ENCODE data around the gene FAM20A.
"Not testable (repeated sequence)": the region's sequence is repeated elsewhere in the genome, so short reads cannot be mapped to it uniquely, and the experiment has no call there.

The FAM20A gene

DNA sequence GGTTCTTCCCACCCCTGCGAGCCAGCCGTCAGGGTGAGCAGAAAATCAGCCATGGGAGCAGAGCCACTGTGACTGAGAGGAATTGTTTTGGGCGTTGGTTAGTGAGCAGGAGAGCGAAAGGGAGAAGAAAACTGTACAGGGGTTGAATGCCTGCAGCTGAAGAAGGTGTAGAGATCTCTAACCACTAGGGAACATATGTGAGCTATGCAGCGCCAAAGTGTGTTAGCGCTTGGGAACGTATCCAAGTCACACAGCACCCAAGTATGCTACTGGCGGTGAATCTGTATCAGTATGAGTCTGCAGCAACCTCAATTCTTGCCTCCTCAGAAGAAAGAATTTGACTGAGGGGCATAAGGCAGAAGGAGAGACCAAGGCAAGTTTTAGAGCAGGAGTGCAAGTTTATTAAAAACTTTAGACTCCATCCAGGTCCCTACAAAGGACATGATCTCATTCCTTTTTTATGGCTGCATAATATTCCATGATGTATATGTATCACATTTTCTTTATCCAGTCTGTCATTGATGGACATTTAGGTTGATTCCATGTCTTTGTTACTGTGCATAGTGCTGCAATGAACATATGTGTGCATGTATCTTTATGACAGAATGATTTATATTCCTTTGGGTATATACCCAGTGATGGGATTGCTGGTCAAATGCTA, 108.6 kb downstream of the FAM20A start:
- not testable (repeated sequence) for DNase-seq (ENCODE audit: low read depth)

DNA sequence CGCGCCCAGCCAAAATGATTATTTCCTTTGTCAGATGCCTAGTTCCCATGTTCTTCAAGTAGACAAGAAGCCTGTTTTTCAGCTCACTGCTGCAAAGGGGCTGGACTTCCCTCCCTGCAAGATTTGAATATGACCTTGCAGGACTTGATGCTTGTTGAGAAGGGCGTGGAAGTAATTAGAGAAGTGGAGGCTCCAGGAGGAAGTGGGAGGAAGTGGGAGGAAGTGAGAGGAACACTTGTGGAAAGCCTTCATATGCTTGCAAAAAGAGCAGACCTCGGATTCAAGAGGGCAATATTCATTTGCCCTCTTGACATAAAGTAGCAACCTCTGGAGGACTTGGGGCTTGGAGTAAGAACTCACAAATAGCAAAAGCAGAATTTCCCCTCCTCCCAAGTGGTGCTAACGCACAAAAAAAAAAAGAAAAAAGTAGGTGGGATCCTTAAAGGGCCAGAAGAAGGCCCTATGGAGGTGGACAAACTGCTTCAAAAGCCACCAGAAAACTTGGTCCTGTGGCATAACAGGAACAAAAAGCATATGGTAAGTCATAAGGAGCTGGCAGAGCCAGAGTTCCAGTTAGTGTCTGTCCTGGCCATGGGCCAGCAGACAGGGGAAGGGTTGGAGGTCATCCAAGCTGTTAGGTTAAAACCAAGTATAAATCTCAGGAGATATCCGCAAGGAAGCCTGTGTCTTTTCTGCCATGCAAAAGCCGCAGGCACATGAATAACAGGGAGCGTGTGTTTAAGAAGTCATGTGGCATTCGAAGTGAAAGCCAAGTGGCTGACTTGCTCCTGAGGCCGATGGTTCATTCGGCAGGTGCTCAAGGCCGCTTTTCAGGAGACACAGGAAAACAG, 109.6 kb downstream of the FAM20A start:
- DNase-seq (ENCODE audit: low read depth) = no peak

DNA sequence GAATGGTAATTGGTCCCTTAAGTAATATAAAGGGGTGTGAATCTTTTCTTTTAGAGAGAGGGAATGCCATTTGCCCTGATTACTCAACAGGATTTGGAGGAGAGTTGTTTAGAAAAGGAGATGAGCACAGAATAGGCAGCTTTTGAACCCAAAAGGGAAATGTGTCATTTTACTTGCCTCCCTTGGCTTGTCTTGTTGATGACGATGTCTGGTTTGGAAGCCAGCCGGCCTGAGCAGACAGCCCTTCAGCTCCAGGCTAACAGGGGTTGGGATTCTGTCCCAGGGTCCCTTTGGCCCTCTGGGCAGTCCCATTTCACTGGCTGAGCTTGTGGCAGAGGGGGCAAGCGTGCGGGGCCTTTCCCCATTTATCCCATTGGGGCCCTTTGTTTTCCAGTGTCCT, 111.2 kb downstream of the FAM20A start:
- no peak for DNase-seq (ENCODE audit: low read depth)

All from fibroblast of the conjunctiva (primary cell).